Chondrocyte (in vitro differentiated cells): ENCODE measurements around the gene C3orf80. TPM values are rescaled to one million over a fixed set of nuclear protein-coding genes. Genes with fewer than 3 reads are reported as not detected.
A peak's percentile ranks its signal among the peaks of the same experiment; 100 is the strongest.

ENCODE experiments used
- DNase-seq: peaks from one replicate; pipeline ENCODE4 v3.0.0; 2021; ENCODE audit warnings: mixed read lengths, low spot score
- H3K27ac Mint-ChIP-seq: one replicate; pipeline ENCODE4 v1.8.0; 2021; ENCODE audit warnings: mild to moderate bottlenecking, moderate library complexity, mixed read lengths; ENCODE audit not compliant: unreplicated experiment
- H3K27me3 Mint-ChIP-seq: 2 replicates; pipeline ENCODE4 v1.8.0; 2021; ENCODE audit warnings: low read depth, mixed read lengths
- H3K36me3 Mint-ChIP-seq: 2 replicates; pipeline ENCODE4 v1.8.0; 2021; ENCODE audit warnings: low read depth, mixed read lengths
- H3K4me1 Mint-ChIP-seq: 2 replicates; pipeline ENCODE4 v1.8.0; 2021; ENCODE audit warnings: low read depth, mild to moderate bottlenecking, mixed read lengths
- H3K4me3 Mint-ChIP-seq: one replicate; pipeline ENCODE4 v1.8.0; 2021; ENCODE audit warnings: mild to moderate bottlenecking, moderate library complexity, mixed read lengths; ENCODE audit not compliant: unreplicated experiment
- H3K9me3 Mint-ChIP-seq: 2 replicates; pipeline ENCODE4 v1.8.0; 2021; ENCODE audit warnings: low read depth, mixed read lengths
- CTCF ChIP-seq: fragments of 200-600 bp; sonication (generic); IDR thresholded peaks from 2 replicates; pipeline ENCODE4 v1.5.0; 2021; ENCODE audit warnings: antibody characterized with exemption, mild to moderate bottlenecking, moderate library complexity
- total RNA-seq: library from RNA; stranded (reverse); gene quantifications from 3 replicates; pipeline ENCODE4 v1.2.1, GENCODE V29; 2021

Gene C3orf80
- total RNA-seq, 1 donor from 2014 or later = 0.25 TPM

- no peak for DNase-seq
- no peak for TF ChIP-seq CTCF
- Mint-ChIP-seq H3K36me3 (no peaks in the 10 kb centered on the region), H3K9me3 (no peaks in the 10 kb centered on the region), H3K4me3 (no peak overlapping the region), H3K27ac (peak overlapping the region; percentile 79), H3K27me3 (no peaks in the 10 kb centered on the region), H3K4me1 (peaks cover 22% of the 10 kb centered on the region)
These were observed 41.7 kb upstream of the C3orf80 start for GRCh38 chr3:160183345-160184076.

DNA sequence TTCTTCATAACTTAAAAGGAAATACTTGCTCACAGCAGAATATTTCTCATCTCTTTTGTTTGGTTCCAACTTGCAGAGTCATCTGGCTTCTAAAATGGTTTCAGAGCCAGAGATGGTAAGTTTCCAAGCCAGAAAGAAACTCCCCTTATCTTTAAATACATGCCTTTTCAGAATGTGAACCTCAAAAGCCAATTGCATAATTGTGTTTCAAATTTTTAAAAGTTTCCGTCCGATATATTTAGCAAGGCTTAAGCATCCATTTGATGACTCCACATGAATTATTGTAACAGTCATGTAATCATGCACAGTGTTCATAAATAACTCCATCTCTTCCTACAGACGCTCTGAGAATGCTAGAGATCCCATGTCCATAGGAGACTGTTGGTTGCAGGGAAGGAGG is 40.6 kb upstream of the C3orf80 start:
- peaks cover 22% of the 10 kb centered on the region for H3K4me1 Mint-ChIP-seq

DNA sequence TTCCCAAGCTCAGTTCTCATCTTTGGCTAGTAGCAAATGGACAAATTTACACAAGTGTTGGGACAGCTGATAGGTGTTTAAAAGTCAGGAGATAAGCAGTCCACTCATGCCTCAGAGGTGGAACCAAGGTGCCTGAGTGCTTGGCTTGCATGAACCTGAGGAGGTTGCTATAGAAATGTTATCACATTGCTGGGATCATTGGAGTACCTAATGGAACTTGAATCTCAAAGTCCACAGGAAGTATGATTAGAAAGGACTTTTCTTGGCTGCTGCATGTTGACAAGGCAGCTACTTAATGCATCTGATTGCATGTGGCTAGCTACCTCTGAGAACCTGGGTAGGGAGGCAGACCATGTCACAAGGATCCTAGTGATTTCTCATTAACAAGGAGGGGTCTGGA is 39.5 kb upstream of the C3orf80 start:
- no peak for DNase-seq
- Mint-ChIP-seq H3K9me3 (no peaks in the 10 kb centered on the region), H3K4me1 (peaks cover 22% of the 10 kb centered on the region), H3K27me3 (no peaks in the 10 kb centered on the region), H3K27ac (no peak overlapping the region), H3K4me3 (no peak overlapping the region), H3K36me3 (no peaks in the 10 kb centered on the region)
- no peak for TF ChIP-seq CTCF

More for the DNA sequence above, 40.6 kb upstream of the C3orf80 start:
- Mint-ChIP-seq H3K36me3 (no peaks in the 10 kb centered on the region), H3K9me3 (no peaks in the 10 kb centered on the region), H3K4me3 (no peak overlapping the region), H3K27ac (peak overlapping the region; percentile 53), H3K27me3 (no peaks in the 10 kb centered on the region)
- no peak for DNase-seq
- no peak for TF ChIP-seq CTCF

GRCh38 chr3:160187288-160187687 is 37.9 kb upstream of the C3orf80 start:
- DNase-seq = no peak
- no peaks in the 10 kb centered on the region for H3K36me3 Mint-ChIP-seq
- H3K9me3 Mint-ChIP-seq = no peaks in the 10 kb centered on the region
- no peak overlapping the region for H3K27ac Mint-ChIP-seq
- TF ChIP-seq CTCF = no peak
- no peaks in the 10 kb centered on the region for H3K27me3 Mint-ChIP-seq
- H3K4me1 Mint-ChIP-seq = peaks cover 22% of the 10 kb centered on the region
- no peak overlapping the region for H3K4me3 Mint-ChIP-seq

GRCh38 chr3:160192310-160193029 is 32.8 kb upstream of the C3orf80 start:
- Mint-ChIP-seq H3K27me3 (no peaks in the 10 kb centered on the region), H3K36me3 (no peaks in the 10 kb centered on the region), H3K4me3 (no peak overlapping the region), H3K27ac (no peak overlapping the region), H3K4me1 (no peaks in the 10 kb centered on the region), H3K9me3 (peaks cover 5% of the 10 kb centered on the region)
- DNase-seq = no peak
- TF ChIP-seq CTCF = no peak
